Smooth muscle cell (in vitro differentiated cells): ENCODE data around the gene TSPAN1. TPM values are rescaled to one million over a fixed set of nuclear protein-coding genes. Genes with fewer than 3 reads are reported as not detected.
A peak's percentile ranks its signal among the peaks of the same experiment; 100 is the strongest.

Source experiments
- DNase-seq: peaks from one replicate; lab custom pipeline; 2025; ENCODE audit not compliant: unreplicated experiment; lab: John Stamatoyannopoulos, UW
- H2AFZ ChIP-seq: fragments of 200-600 bp; sonication (generic); 2 replicates; pipeline ENCODE4 v1.6.0; 2016; ENCODE audit warnings: antibody characterized with exemption, low read depth, mild to moderate bottlenecking
- H3F3A ChIP-seq: fragments of 200-600 bp; sonication (generic); 2 replicates; pipeline ENCODE4 v1.6.0; 2017; ENCODE audit warnings: antibody characterized with exemption, low read depth
- H3K27ac ChIP-seq: fragments of 200-600 bp; sonication (generic); 2 replicates; pipeline ENCODE4 v1.5.1; 2016; ENCODE audit warnings: low read depth, mild to moderate bottlenecking
- H3K27me3 ChIP-seq: fragments of 200-600 bp; sonication (generic); 2 replicates; pipeline ENCODE4 v1.6.1; 2016; ENCODE audit warnings: low read depth, mild to moderate bottlenecking
- H3K36me3 ChIP-seq: fragments of 200-600 bp; sonication (generic); 2 replicates; pipeline ENCODE4 v1.5.1; 2016; ENCODE audit warnings: low read depth
- H3K4me1 ChIP-seq: fragments of 200-600 bp; sonication (generic); 2 replicates; pipeline ENCODE4 v1.5.1; 2016; ENCODE audit warnings: low read depth
- H3K4me2 ChIP-seq: fragments of 200-600 bp; sonication (generic); 2 replicates; pipeline ENCODE4 v1.6.0; 2016; ENCODE audit warnings: mild to moderate bottlenecking
- H3K4me3 ChIP-seq: fragments of 200-600 bp; sonication (generic); 2 replicates; pipeline ENCODE4 v1.5.1; 2016; ENCODE audit warnings: mild to moderate bottlenecking
- H3K79me2 ChIP-seq: fragments of 200-600 bp; sonication (generic); 2 replicates; pipeline ENCODE4 v1.6.0; 2016; ENCODE audit warnings: low read depth, mild to moderate bottlenecking
- H3K9ac ChIP-seq: fragments of 200-600 bp; sonication (generic); 2 replicates; pipeline ENCODE4 v1.6.0; 2016; ENCODE audit warnings: low read depth
- H3K9me3 ChIP-seq: fragments of 200-600 bp; sonication (generic); replicated peaks from 2 replicates; pipeline ENCODE4 v1.5.1; 2016; ENCODE audit warnings: low read depth
- H4K20me1 ChIP-seq: fragments of 200-600 bp; sonication (generic); 2 replicates; pipeline ENCODE4 v1.6.0; 2016; ENCODE audit warnings: low read depth
- WGBS: methylation state at CpG from one replicate; pipeline ENCODE4 v1.1.7; 2016; ENCODE audit warnings: low lambda C conversion rate; 5-methylcytosine and 5-hydroxymethylcytosine counted together
- polyA plus RNA-seq: library from polyadenylated mRNA; unstranded; fragments of >200 nt; fragmentation: Nextera tagmentation; extraction: Ambion mirVana; gene quantifications from 2 replicates; pipeline ENCODE4 v1.2.1, GENCODE V29; 2016
- total RNA-seq: library from RNA; depleted of rRNA; stranded (reverse); fragments of >200 nt; gene quantifications from 2 replicates; pipeline ENCODE4 v1.2.3, GENCODE V29; 2014
- TF ChIP-seq, protein P1 (sequence below): fragments of 200-600 bp; sonication (generic); IDR thresholded peaks from 2 replicates; pipeline ENCODE4 v1.5.1; 2017; ENCODE audit warnings: borderline replicate concordance, mild to moderate bottlenecking, antibody characterized with exemption; ENCODE audit not compliant: insufficient read depth, poor library complexity, severe bottlenecking

TSPAN1 gene
- total and polyA plus RNA-seq, 2 experiments from 2014 or later = 1.7 to 2.4 TPM

DNA sequence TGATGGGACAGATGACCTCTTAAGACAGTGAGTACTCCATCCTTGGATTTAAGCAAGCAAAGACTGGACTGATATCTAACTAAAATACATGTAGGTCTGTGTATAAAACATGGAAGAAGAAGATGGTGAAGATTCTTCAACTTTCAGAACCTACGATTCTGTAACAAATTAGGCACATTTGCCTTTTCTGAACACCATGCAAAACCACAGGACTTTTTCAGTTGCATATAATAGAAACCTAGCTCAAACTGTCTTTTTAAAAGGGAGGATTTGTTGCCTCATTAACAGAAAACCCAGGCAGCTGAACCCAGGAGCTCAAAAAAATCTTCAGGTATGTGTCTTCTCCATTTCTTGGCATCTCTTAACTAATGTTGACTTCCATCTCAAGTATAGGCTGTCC is 14.7 kb upstream of the TSPAN1 start:
- Histone ChIP-seq H3K4me1 (no peaks in the 10 kb centered on the region), H3K27me3 (no peaks in the 10 kb centered on the region), H3K36me3 (no peaks in the 10 kb centered on the region), H3K27ac (no peak overlapping the region), H2AFZ (no peak overlapping the region), H3K9me3 (no peaks in the 10 kb centered on the region), H3K4me2 (no peak overlapping the region), H3K4me3 (no peak overlapping the region), H3K79me2 (no peaks in the 10 kb centered on the region), H3K9ac (no peak overlapping the region), H3F3A (no peaks in the 10 kb centered on the region), H4K20me1 (no peaks in the 10 kb centered on the region)
- TF ChIP-seq, protein P1, sequence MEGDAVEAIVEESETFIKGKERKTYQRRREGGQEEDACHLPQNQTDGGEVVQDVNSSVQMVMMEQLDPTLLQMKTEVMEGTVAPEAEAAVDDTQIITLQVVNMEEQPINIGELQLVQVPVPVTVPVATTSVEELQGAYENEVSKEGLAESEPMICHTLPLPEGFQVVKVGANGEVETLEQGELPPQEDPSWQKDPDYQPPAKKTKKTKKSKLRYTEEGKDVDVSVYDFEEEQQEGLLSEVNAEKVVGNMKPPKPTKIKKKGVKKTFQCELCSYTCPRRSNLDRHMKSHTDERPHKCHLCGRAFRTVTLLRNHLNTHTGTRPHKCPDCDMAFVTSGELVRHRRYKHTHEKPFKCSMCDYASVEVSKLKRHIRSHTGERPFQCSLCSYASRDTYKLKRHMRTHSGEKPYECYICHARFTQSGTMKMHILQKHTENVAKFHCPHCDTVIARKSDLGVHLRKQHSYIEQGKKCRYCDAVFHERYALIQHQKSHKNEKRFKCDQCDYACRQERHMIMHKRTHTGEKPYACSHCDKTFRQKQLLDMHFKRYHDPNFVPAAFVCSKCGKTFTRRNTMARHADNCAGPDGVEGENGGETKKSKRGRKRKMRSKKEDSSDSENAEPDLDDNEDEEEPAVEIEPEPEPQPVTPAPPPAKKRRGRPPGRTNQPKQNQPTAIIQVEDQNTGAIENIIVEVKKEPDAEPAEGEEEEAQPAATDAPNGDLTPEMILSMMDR = no peak
- no peak for DNase-seq
- WGBS = 90% methylated on average over 1 of the region's 1 CpG

DNA sequence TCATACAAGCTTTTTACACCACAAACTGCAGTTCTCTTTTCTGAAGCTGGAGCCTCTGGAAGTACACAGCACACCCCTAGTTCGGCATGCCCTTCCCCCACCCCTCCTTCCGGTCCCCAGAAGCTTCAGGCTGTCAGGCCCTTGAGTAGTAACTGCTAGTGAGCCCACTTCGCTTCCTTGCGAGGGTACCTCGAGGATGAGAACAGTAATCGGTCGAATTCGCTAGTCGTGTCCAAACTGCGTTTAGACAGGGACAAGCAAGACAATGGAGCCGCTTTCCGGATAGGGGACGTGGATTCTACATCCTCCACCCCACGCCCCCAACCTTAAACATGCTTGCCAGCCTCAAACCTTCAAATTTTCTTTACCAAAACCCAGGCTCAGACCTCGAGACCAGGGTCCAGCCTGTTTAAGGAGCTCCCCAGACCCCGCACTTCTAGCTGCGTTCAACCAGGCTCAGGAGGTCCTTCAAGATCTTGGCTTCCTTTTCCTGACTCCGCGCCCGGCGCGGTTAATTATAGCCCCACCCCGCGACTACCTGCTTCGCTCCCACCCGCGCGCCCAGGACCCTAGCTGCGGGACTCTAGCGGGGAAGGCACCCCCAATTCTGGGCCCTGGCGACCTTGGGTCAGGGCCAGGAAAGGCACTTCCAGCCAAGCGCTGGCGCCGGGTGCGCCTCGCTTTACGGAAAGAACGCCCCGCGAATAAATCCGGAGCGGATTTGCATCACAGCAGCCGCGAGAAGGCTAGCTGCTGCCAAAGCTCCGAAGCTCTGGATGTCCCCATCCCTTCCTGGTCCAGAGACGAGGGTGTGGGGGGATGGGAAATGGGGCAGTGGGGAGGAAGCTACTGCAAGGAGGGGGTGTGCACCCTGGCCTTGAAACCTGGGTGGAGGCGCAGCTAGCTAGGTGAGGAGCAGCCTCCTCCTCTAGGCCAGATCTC is 8.1 kb upstream of the TSPAN1 start:
- no peaks in the 10 kb centered on the region for H3F3A ChIP-seq
- H3K4me1 ChIP-seq = no peaks in the 10 kb centered on the region
- H3K4me3 ChIP-seq = peak overlapping the region; percentile 43
- H4K20me1 ChIP-seq = no peaks in the 10 kb centered on the region
- H3K79me2 ChIP-seq = no peaks in the 10 kb centered on the region
- TF ChIP-seq, protein P1 = no peak
- H2AFZ ChIP-seq = peak overlapping the region; percentile 71
- H3K4me2 ChIP-seq = peak overlapping the region; percentile 84
- no peaks in the 10 kb centered on the region for H3K36me3 ChIP-seq
- no peak overlapping the region for H3K9ac ChIP-seq
- no peaks in the 10 kb centered on the region for H3K27me3 ChIP-seq
- H3K27ac ChIP-seq = no peak overlapping the region
- DNase-seq = no peak
- no peaks in the 10 kb centered on the region for H3K9me3 ChIP-seq
- whole genome bisulfite sequencing = 49% methylated on average over 47 of the region's 47 CpGs

DNA sequence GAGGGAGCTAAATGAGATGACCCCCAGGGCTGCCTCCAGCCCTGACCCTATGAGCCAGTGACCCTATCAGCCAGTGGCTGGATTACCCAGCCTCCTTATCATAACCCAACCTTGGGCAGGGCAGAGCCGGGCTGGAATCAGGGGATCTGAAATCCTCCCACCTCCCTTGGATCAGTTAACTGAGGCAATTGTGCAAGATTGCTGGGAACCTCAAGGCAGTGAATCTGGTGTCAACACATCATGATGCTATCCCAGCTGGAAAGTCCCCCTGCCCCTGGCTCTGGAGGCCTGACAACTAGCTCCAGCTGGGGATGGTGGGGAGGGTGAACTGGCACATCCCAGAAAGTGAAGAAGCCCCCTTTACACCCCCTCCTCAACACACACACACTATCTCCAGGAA is 6.4 kb upstream of the TSPAN1 start:
- Histone ChIP-seq H4K20me1 (no peaks in the 10 kb centered on the region), H3K79me2 (no peaks in the 10 kb centered on the region), H3K4me1 (peaks cover 6% of the 10 kb centered on the region), H3K9ac (no peak overlapping the region), H3F3A (no peaks in the 10 kb centered on the region), H3K27ac (no peak overlapping the region), H3K9me3 (no peaks in the 10 kb centered on the region), H3K4me2 (no peak overlapping the region), H2AFZ (no peak overlapping the region), H3K27me3 (no peaks in the 10 kb centered on the region), H3K4me3 (no peak overlapping the region), H3K36me3 (no peaks in the 10 kb centered on the region)
- WGBS = 67% methylated on average over 1 of the region's 1 CpG
- TF ChIP-seq, protein P1 = no peak
- no peak for DNase-seq
